HG03469 (cell line): Measurements from ENCODE around the gene PTPRN2.

Experiments
- ATAC-seq: cut with Tn5 transposase; IDR thresholded peaks from one replicate; pipeline ENCODE4 v1.9.1; 2021; ENCODE audit warnings: mild to moderate bottlenecking, moderate library complexity, moderate number of reproducible peaks; ENCODE audit not compliant: unreplicated experiment

The PTPRN2 gene

GRCh38 chr7:157662981-157663716 lies 924.5 kb downstream of the PTPRN2 start:
- ATAC-seq, result no peak

- ATAC-seq, result no peak
Observed at GRCh38 chr7:157662110-157662791, 925.4 kb downstream of the PTPRN2 start.

- ATAC-seq, result no peak
Observed at GRCh38 chr7:157661611-157661975, 926.0 kb downstream of the PTPRN2 start.

- no peak for ATAC-seq
Observed at GRCh38 chr7:157660971-157661610, 926.5 kb downstream of the PTPRN2 start.

GRCh38 chr7:157658851-157659412 lies 928.7 kb downstream of the PTPRN2 start:
- ATAC-seq, result no peak

GRCh38 chr7:157657741-157658740 lies 929.6 kb downstream of the PTPRN2 start:
- ATAC-seq, result no peak

- ATAC-seq, result no peak
Observed at GRCh38 chr7:157656195-157656769, 931.3 kb downstream of the PTPRN2 start.

- no peak for ATAC-seq
Observed at GRCh38 chr7:157654350-157654749, 933.3 kb downstream of the PTPRN2 start.

- ATAC-seq, result no peak
Observed at GRCh38 chr7:157653827-157654207, 933.8 kb downstream of the PTPRN2 start.

GRCh38 chr7:157652954-157653826 lies 934.4 kb downstream of the PTPRN2 start:
- no peak for ATAC-seq

- ATAC-seq, result no peak
Observed at GRCh38 chr7:157652161-157652953, 935.3 kb downstream of the PTPRN2 start.

GRCh38 chr7:157651366-157652160 lies 936.1 kb downstream of the PTPRN2 start:
- no peak for ATAC-seq

- no peak for ATAC-seq
Observed at GRCh38 chr7:157650801-157651200, 936.8 kb downstream of the PTPRN2 start.

GRCh38 chr7:157650131-157650631 lies 937.4 kb downstream of the PTPRN2 start:
- ATAC-seq, result no peak

GRCh38 chr7:157646551-157646950 lies 941.1 kb downstream of the PTPRN2 start:
- no peak for ATAC-seq

- no peak for ATAC-seq
Observed at GRCh38 chr7:157645539-157645938, 942.1 kb downstream of the PTPRN2 start.

- ATAC-seq, result no peak
Observed at GRCh38 chr7:157644946-157645345, 942.7 kb downstream of the PTPRN2 start.
